Progenitor cell of endocrine pancreas (in vitro differentiated cells): ENCODE data around the gene P2RX5. TPM values are rescaled to one million over a fixed set of nuclear protein-coding genes. Genes with fewer than 3 reads are reported as not detected.

ENCODE experiments used
- DNase-seq: peaks from one replicate; pipeline ENCODE4 v3.0.0; 2021; ENCODE audit warnings: low spot score; ENCODE audit not compliant: unreplicated experiment
- H3K27ac Mint-ChIP-seq: 2 replicates; pipeline ENCODE4 v1.8.0; 2021; ENCODE audit warnings: mild to moderate bottlenecking, moderate library complexity, mixed read lengths
- H3K27me3 Mint-ChIP-seq: 2 replicates; pipeline ENCODE4 v1.8.0; 2021; ENCODE audit warnings: mixed read lengths
- H3K36me3 Mint-ChIP-seq: 2 replicates; pipeline ENCODE4 v1.8.0; 2022; ENCODE audit warnings: mixed read lengths; ENCODE audit not compliant: insufficient read depth
- H3K4me1 Mint-ChIP-seq: 2 replicates; pipeline ENCODE4 v1.8.0; 2021; ENCODE audit warnings: low read depth, mixed read lengths
- H3K4me3 Mint-ChIP-seq: 2 replicates; pipeline ENCODE4 v1.8.0; 2021; ENCODE audit warnings: low read depth, mild to moderate bottlenecking, moderate library complexity, mixed read lengths
- H3K9me3 Mint-ChIP-seq: 2 replicates; pipeline ENCODE4 v1.8.0; 2021; ENCODE audit warnings: low read depth, mixed read lengths
- total RNA-seq: library from RNA; stranded (reverse); gene quantifications from 2 replicates; pipeline ENCODE4 v1.2.1, GENCODE V29; 2021
- TF ChIP-seq, protein P1 (sequence below): fragments of 200-600 bp; sonication (generic); IDR thresholded peaks from one replicate; pipeline ENCODE4 v1.5.0; 2021; ENCODE audit warnings: antibody characterized with exemption, mild to moderate bottlenecking; ENCODE audit not compliant: unreplicated experiment

Gene P2RX5
- total RNA-seq, 1 donor from 2014 or later, result 0.89 TPM

DNA sequence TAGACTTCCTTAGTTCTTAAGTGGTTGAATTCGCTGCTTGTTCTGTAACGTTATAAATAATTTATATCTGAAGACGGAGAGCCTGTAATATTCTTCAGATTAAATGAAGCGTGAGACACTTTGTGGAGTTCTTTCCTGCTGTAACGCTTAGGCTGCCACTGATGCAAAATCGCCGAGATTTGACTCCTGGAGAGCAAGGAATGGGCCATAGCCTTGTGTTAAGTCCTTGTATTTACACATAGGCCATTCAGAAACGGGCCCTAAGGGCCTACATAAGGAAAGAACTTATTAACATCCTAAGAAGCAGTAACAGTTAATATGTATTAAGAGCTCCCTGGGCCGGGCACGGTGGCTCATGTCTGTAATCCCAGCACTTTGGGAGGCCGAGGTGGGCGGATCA, 26.4 kb downstream of the P2RX5 start:
- peak overlapping the region; percentile 96 for H3K4me3 Mint-ChIP-seq
- H3K27me3 Mint-ChIP-seq, result peaks cover 3% of the 10 kb centered on the region
- H3K4me1 Mint-ChIP-seq, result peaks cover 17% of the 10 kb centered on the region
- peaks cover 3% of the 10 kb centered on the region for H3K36me3 Mint-ChIP-seq
- TF ChIP-seq, protein P1, sequence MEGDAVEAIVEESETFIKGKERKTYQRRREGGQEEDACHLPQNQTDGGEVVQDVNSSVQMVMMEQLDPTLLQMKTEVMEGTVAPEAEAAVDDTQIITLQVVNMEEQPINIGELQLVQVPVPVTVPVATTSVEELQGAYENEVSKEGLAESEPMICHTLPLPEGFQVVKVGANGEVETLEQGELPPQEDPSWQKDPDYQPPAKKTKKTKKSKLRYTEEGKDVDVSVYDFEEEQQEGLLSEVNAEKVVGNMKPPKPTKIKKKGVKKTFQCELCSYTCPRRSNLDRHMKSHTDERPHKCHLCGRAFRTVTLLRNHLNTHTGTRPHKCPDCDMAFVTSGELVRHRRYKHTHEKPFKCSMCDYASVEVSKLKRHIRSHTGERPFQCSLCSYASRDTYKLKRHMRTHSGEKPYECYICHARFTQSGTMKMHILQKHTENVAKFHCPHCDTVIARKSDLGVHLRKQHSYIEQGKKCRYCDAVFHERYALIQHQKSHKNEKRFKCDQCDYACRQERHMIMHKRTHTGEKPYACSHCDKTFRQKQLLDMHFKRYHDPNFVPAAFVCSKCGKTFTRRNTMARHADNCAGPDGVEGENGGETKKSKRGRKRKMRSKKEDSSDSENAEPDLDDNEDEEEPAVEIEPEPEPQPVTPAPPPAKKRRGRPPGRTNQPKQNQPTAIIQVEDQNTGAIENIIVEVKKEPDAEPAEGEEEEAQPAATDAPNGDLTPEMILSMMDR, result no peak
- peak overlapping the region; percentile 98 for H3K27ac Mint-ChIP-seq
- DNase-seq, result no peak
- H3K9me3 Mint-ChIP-seq, result no peaks in the 10 kb centered on the region

DNA sequence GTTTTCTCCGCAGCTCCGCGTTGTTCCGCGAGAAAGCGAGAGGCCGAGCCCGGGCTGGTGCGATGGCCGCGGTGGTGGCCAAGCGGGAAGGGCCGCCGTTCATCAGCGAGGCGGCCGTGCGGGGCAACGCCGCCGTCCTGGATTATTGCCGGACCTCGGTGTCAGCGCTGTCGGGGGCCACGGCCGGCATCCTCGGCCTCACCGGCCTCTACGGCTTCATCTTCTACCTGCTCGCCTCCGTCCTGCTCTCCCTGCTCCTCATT, 26.9 kb downstream of the P2RX5 start:
- Mint-ChIP-seq H3K4me3 (peak overlapping the region; percentile 96), H3K9me3 (no peaks in the 10 kb centered on the region), H3K27me3 (no peaks in the 10 kb centered on the region), H3K27ac (peak overlapping the region; percentile 98), H3K4me1 (peaks cover 17% of the 10 kb centered on the region), H3K36me3 (peaks cover 5% of the 10 kb centered on the region)
- TF ChIP-seq, protein P1, result no peak
- no peak for DNase-seq

DNA sequence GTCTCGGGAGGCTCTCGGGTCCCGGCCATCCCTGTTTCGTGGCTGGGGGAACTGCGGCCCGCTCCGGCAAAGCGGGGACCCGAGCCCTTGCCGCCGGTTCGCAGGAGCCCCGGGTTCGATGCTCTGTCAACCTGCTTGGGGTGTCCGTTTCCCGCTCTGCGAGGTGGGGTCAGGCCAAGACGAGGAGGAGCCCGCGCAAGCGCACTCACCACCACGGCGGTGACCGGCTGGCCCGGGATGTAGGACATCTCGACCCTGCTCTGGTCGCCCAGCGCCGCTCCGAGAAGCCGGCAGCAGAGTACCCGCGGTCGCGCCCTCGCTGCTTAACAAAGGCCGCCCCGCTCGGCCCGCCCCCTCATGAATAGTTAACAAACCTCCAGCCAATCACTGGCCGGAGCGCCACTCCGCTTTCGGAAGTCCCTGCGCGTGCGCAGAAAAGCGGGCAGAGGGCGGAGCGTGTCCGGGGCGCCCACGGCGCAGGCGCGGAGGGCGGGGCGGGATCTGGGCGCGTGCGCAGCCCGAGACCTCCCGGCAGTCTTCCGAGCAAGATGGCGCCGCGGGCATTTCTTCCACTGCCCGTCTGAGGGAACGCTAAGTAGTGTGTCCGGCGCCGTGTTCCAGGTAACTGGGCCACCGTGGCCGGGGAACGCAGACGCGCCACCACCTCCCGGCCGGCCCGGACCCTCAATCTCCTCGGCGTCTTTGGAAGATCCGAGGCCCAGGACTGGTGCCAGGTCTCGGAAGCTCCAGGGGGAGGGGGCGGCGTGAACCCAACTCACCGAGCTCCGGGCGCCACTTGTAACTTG, 27.5 kb downstream of the P2RX5 start, which contains the start of the genes EMC6 and TAX1BP3:
Gene EMC6 (plus strand): TSS at position 534 of the 806 bp plus-strand sequence. CDS start 335 bp downstream, outside the sequence.
Gene TAX1BP3 (minus strand): TSS at position 300 of the 806 bp plus-strand sequence. CDS start 52 bp downstream, at position 248.
- peaks cover 17% of the 10 kb centered on the region for H3K4me1 Mint-ChIP-seq
- no peaks in the 10 kb centered on the region for H3K27me3 Mint-ChIP-seq
- H3K36me3 Mint-ChIP-seq, result peaks cover 5% of the 10 kb centered on the region
- no peaks in the 10 kb centered on the region for H3K9me3 Mint-ChIP-seq
- peak; percentile 100 for DNase-seq
- H3K27ac Mint-ChIP-seq, result peak within 1 kb of the TSS; percentile 98
- H3K4me3 Mint-ChIP-seq, result peak within 1 kb of the TSS; percentile 96
- TF ChIP-seq, protein P1, result no peak

DNA sequence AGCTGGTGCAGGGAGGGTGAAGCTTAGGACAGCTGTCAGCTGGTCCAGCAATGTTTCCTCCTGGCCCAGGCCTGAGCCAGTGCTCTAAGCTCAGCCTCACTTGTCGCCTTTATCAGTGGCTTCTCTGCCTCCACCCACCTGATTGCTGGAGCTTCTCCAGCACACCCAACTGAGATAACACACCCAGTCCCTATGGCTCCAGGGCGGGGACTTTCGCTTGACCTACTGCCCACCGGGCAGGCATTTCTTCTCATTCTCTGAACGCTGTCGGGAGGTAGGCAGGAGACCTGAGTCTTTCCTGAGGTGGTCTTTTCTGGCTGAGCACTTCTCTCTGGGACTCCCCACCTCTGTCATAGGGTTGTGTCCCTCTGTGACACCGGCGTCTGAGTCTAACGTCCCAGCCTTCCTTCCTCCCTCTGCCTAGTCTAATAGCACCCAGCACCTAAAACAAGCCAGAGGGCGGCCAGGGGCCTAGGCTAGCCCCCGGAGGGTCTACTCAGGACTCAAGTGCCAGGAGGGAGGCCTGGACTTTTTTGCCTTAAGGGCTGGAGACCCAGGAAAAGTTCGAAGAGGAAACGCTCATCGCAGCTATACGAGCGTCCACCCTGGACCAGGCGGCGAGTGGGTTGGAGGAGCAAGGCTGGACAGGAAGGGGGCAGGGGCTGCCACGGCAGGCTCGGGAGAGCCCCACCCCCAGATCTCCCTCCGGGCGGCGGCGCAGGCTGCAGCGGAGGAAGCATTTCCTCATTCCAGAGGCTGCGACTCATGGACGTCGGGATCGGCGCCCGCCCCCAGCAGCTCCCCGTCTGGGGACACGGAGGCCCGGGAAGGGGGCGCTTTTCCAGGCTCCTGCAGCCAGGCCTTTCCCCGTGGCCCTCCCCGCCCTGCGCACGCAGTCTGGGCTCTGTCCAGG, 28.3 kb downstream of the P2RX5 start:
- peak; percentile 73 for DNase-seq
- no peaks in the 10 kb centered on the region for H3K9me3 Mint-ChIP-seq
- TF ChIP-seq, protein P1, result no peak

DNA sequence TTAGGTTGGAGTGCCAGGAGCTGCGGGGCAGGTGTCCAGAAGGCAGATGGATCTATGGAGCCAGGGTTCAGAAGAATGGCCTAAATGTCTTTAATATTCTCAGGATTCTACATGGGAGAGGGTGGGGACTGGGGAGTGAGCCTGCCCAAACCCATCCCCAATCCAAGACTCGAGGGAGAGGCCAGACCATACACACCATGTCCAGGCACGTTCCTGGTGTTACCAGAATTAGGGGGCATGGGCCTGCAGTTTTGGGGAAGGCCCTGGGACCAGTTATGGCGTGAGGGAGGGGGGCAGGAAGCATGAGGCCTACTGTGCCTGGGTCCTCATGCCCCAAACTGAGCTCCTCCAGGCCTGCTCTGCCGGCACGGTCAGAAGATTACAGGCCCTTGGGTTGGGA, 29.4 kb downstream of the P2RX5 start:
- peaks cover 17% of the 10 kb centered on the region for H3K4me1 Mint-ChIP-seq
- H3K4me3 Mint-ChIP-seq, result peak overlapping the region; percentile 96
- H3K27ac Mint-ChIP-seq, result peak overlapping the region; percentile 91
- no peaks in the 10 kb centered on the region for H3K9me3 Mint-ChIP-seq
- H3K36me3 Mint-ChIP-seq, result peaks cover 4% of the 10 kb centered on the region
- TF ChIP-seq, protein P1, result no peak
- no peak for DNase-seq
- H3K27me3 Mint-ChIP-seq, result no peaks in the 10 kb centered on the region

More for the DNA sequence above, 28.3 kb downstream of the P2RX5 start:
- Mint-ChIP-seq H3K27ac (peak overlapping the region; percentile 98), H3K36me3 (peaks cover 5% of the 10 kb centered on the region), H3K4me1 (peaks cover 17% of the 10 kb centered on the region), H3K4me3 (peak overlapping the region; percentile 96), H3K27me3 (no peaks in the 10 kb centered on the region)
